B cell (primary cell): ENCODE results near the gene PARD3. TPM values are rescaled to one million over a fixed set of nuclear protein-coding genes. Genes with fewer than 3 reads are reported as not detected.

Source experiments
- ATAC-seq: fragments of 200-7000 bp; cut with Tn5 transposase; one replicate; pipeline ENCODE4 v1.10.0; 2021; ENCODE audit warnings: low read depth, mild to moderate bottlenecking, moderate number of reproducible peaks, moderate library complexity
- CTCF ChIA-PET: fragments of 350-600 bp; sonication (Branson Sonifier 250); formaldehyde crosslinking; loops from one replicate; lab custom pipeline; 2021; ENCODE audit warnings: antibody characterized with exemption, inconsistent platforms; lab: Charles Lee
- POLR2A ChIA-PET: fragments of 350-600 bp; sonication (Branson Sonifier 250); formaldehyde crosslinking; loops from one replicate; lab custom pipeline; 2021; ENCODE audit warnings: antibody characterized with exemption; lab: Charles Lee
- DNase-seq: peaks from one replicate; pipeline ENCODE4 v3.0.0; 2013
- H2AFZ ChIP-seq: 2 replicates; pipeline ENCODE4 v1.6.1; 2012; ENCODE audit warnings: mild to moderate bottlenecking, low read depth, low read length; ENCODE audit not compliant: insufficient read depth, poor library complexity, severe bottlenecking
- H3K27ac ChIP-seq, 2 donors: 1 replicate in 1 of 2; 2 replicates in 1 of 2; pipeline ENCODE4 v1.5.1; 2012 to 2013; ENCODE audit warnings: low read length in 2 of 2, mild to moderate bottlenecking in 2 of 2, moderate library complexity in 1 of 2
- H3K27me3 ChIP-seq, 4 experiments: fragments of 200-600 bp in 1 of 4; sonication (generic) in 1 of 4; replicated peaks in 1 of 4; 1 replicate in 2 of 4; 2 replicates in 2 of 4; pipeline versions ENCODE4 v1.6.1 to v1.7.0; 2013 to 2016; ENCODE audit warnings: low read length in 3 of 4, mild to moderate bottlenecking in 2 of 4, mixed read lengths in 1 of 4, moderate library complexity in 1 of 4; ENCODE audit not compliant: insufficient read depth in 4 of 4, control insufficient read depth in 3 of 4; ENCODE audit errors: control extremely low read depth in 1 of 4
- H3K36me3 ChIP-seq, 2 experiments: replicated peaks in 1 of 2; 1 replicate in 1 of 2; 2 replicates in 1 of 2; pipeline versions ENCODE4 v1.6.1 to v1.7.1; 2013; ENCODE audit warnings: low read length in 1 of 2; ENCODE audit not compliant: insufficient read depth in 2 of 2, control insufficient read depth in 1 of 2; ENCODE audit errors: control extremely low read depth in 1 of 2, extremely low read depth in 1 of 2
- H3K4me1 ChIP-seq, 2 donors: fragments of 200-600 bp in 1 of 2; sonication (generic) in 1 of 2; 1 replicate in 1 of 2; 2 replicates in 1 of 2; pipeline versions ENCODE4 v1.5.1 to v1.6.1; 2013 to 2017; ENCODE audit warnings: low read length in 2 of 2; ENCODE audit not compliant: control insufficient read depth in 2 of 2, insufficient read depth in 2 of 2
- H3K4me2 ChIP-seq: replicated peaks from 2 replicates; pipeline ENCODE3; 2012; ENCODE audit warnings: mild to moderate bottlenecking, low read depth, low read length; ENCODE audit not compliant: poor library complexity, severe bottlenecking
- H3K4me3 ChIP-seq, 5 experiments: fragments of 200-600 bp in 1 of 5; sonication (generic) in 1 of 5; 1 replicate in 3 of 5; 2 replicates in 2 of 5; pipeline versions ENCODE4 v1.5.1 to v1.7.0; 2011 to 2016; ENCODE audit warnings: low read length in 4 of 5, mild to moderate bottlenecking in 4 of 5, low read depth in 2 of 5, control low read depth in 1 of 5, moderate library complexity in 1 of 5; ENCODE audit not compliant: insufficient read depth in 1 of 5; ENCODE audit errors: control extremely low read depth in 1 of 5, extremely low read depth in 1 of 5
- H3K79me2 ChIP-seq: fragments of 200-600 bp; sonication (generic); one replicate; pipeline ENCODE4 v1.6.0; 2016; ENCODE audit warnings: low read length; ENCODE audit not compliant: control insufficient read depth, insufficient read depth
- H3K9ac ChIP-seq: fragments of 200-600 bp; sonication (generic); 2 replicates; pipeline ENCODE4 v1.6.1; 2017; ENCODE audit warnings: mild to moderate bottlenecking, low read length, moderate library complexity
- H3K9me3 ChIP-seq, 3 donors: one replicate each; pipeline versions ENCODE4 v1.6.1 to v1.7.1; 2013; ENCODE audit warnings: low read length in 2 of 3; ENCODE audit not compliant: control insufficient read depth in 2 of 3, insufficient read depth in 1 of 3; ENCODE audit errors: control extremely low read depth in 1 of 3
- H4K20me1 ChIP-seq: 2 replicates; pipeline ENCODE4 v1.6.0; 2012; ENCODE audit warnings: mild to moderate bottlenecking, low read length; ENCODE audit not compliant: insufficient read depth, control insufficient read depth, poor library complexity, severe bottlenecking
- H3K27ac Mint-ChIP-seq: one replicate; pipeline ENCODE4 v1.8.0; 2021; ENCODE audit warnings: mixed read lengths
- H3K27me3 Mint-ChIP-seq: one replicate; pipeline ENCODE4 v1.8.0; 2021; ENCODE audit warnings: mixed read lengths
- H3K4me1 Mint-ChIP-seq: one replicate; pipeline ENCODE4 v1.8.0; 2021; ENCODE audit warnings: mixed read lengths
- H3K4me3 Mint-ChIP-seq: one replicate; pipeline ENCODE4 v1.8.0; 2021; ENCODE audit warnings: mixed read lengths
- H3K9me3 Mint-ChIP-seq: one replicate; pipeline ENCODE4 v1.8.0; 2022; ENCODE audit warnings: mixed read lengths; ENCODE audit not compliant: insufficient read depth
- EZH2 ChIP-seq: IDR thresholded peaks from 2 replicates; pipeline ENCODE4 v1.6.1; 2012; ENCODE audit warnings: borderline replicate concordance, low read depth, mild to moderate bottlenecking, moderate library complexity, low read length; ENCODE audit not compliant: insufficient read depth, poor library complexity, severe bottlenecking
- WGBS: methylation state at CpG from one replicate; pipeline ENCODE4 v1.1.5; 2013; ENCODE audit warnings: missing lambda C conversion rate; ENCODE audit not compliant: insufficient coverage; 5-methylcytosine and 5-hydroxymethylcytosine counted together
- intact Hi-C: fragments of 100-400 bp; cut with micrococcal nuclease; formaldehyde crosslinking; loops from one replicate; pipeline ENCODE4 v1.10.0; 2022
- polyA plus RNA-seq: library from polyadenylated mRNA; depleted of rRNA; stranded (reverse); fragments of >200 nt; gene quantifications from 2 replicates; pipeline ENCODE4 v1.2.3, GENCODE V29; 2012
- total RNA-seq, 2 donors: library from RNA; stranded (reverse); fragments of 120-200 nt in 1 of 2; gene quantifications; 1 replicate in 1 of 2; 2 replicates in 1 of 2; pipeline versions ENCODE4 v1.2.3 to v1.2.4, GENCODE V29; 2013 to 2022
- TF ChIP-seq, protein P1 (sequence below): fragments of 200-600 bp; IDR thresholded peaks from one replicate; pipeline ENCODE4 v1.8.0; 2022; ENCODE audit warnings: antibody characterized with exemption, mild to moderate bottlenecking

The PARD3 gene
- total and polyA plus RNA-seq, 2 donors (not counting 1 experiment from before 2014, with no cell fraction given): not detected

DNA sequence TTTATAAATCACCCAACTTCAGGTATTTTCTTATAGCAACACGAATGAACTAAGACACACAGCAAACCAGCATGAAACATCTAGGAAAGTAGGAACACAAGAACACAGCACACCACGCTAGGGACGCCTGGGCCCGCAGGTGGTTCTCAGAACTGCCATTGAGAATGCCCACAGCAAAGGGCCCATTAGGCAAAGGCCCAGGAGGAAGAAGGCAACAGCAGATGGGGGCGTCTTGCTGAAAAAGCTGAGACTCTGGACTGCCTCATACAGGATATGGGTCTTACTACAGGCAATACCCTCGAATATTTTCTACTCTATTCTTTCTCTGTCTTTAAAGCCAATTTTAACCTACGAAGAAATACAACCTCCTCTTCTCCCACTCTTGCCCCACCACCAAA lies 77.3 kb downstream of the PARD3 start:
- peaks cover 15% of the 10 kb centered on the region for H3K27me3 Mint-ChIP-seq
- Histone ChIP-seq H2AFZ (no peak overlapping the region), H3K9ac (no peak overlapping the region), H3K4me3 (no peak overlapping the region), H3K4me2 (no peak overlapping the region), H4K20me1 (no peaks in the 10 kb centered on the region), H3K27me3 (peaks cover 0 to 3% (median 0%) of the 10 kb centered on the region in 4 experiments), H3K9me3 (no peaks in the 10 kb centered on the region), H3K4me1 (no peaks in the 10 kb centered on the region), H3K79me2 (no peaks in the 10 kb centered on the region), H3K27ac (no peak overlapping the region), H3K36me3 (no peaks in the 10 kb centered on the region)
- no peak for ATAC-seq
- DNase-seq: no peak
- ChIA-PET CTCF (no interaction called here), POLR2A (no interaction called here)
- H3K4me3 Mint-ChIP-seq: no peak overlapping the region
- H3K9me3 Mint-ChIP-seq: no peaks in the 10 kb centered on the region
- no peak for TF ChIP-seq EZH2
- TF ChIP-seq, protein P1, sequence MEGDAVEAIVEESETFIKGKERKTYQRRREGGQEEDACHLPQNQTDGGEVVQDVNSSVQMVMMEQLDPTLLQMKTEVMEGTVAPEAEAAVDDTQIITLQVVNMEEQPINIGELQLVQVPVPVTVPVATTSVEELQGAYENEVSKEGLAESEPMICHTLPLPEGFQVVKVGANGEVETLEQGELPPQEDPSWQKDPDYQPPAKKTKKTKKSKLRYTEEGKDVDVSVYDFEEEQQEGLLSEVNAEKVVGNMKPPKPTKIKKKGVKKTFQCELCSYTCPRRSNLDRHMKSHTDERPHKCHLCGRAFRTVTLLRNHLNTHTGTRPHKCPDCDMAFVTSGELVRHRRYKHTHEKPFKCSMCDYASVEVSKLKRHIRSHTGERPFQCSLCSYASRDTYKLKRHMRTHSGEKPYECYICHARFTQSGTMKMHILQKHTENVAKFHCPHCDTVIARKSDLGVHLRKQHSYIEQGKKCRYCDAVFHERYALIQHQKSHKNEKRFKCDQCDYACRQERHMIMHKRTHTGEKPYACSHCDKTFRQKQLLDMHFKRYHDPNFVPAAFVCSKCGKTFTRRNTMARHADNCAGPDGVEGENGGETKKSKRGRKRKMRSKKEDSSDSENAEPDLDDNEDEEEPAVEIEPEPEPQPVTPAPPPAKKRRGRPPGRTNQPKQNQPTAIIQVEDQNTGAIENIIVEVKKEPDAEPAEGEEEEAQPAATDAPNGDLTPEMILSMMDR: no peak
- WGBS: 90% methylated on average over 6 of the region's 7 CpGs
- no peaks in the 10 kb centered on the region for H3K4me1 Mint-ChIP-seq
- H3K27ac Mint-ChIP-seq: no peak overlapping the region
- intact Hi-C loops: no loop called here

DNA sequence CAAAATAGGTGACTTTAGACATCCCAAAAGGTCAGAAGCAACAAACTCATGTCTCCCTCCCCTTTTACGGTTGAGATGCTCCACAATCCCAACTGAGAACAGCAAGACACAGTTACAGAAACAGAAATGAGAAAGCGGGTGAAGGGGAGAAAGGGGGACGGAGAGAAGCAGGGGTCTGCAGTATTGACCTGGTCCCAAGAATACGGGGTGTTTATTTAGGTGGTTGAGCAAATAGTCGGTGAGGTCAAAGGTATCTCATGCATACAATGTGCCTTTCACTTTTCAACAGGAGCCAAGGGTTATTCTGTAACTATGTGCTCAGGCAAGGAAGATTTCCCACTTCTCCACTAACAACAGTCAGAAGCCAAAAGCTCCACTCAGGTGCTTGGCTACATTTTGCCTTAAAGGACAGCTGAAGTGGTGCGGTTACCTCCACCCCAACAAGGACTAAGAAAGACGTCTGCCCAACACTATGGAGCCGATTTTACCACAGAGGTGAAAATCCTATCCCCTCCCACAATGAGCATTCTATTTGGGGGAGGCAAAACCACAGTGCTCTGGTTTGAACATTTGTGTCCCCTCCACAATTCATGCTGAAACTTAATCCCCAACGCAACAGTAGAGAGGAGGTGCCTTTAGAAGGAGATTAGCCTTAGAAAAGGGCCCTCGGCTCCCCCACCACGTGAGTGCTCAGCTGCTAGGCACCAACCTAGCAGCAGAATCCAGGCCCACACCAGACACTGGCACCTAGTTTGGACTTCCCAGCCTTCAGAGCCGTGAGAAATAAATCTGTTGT lies 77.9 kb downstream of the PARD3 start:
- H3K9ac ChIP-seq: no peak overlapping the region
- no peak overlapping the region for H3K4me2 ChIP-seq
- ATAC-seq (no peak), DNase-seq (no peak)
- no peaks in the 10 kb centered on the region for H3K4me1 Mint-ChIP-seq
- no peak overlapping the region for H3K4me3 ChIP-seq
- no peak overlapping the region for H3K27ac Mint-ChIP-seq
- peaks cover 15% of the 10 kb centered on the region for H3K27me3 Mint-ChIP-seq
- H3K79me2 ChIP-seq: no peaks in the 10 kb centered on the region
- peaks cover 0 to 3% (median 0%) of the 10 kb centered on the region in 4 experiments for H3K27me3 ChIP-seq
- no peaks in the 10 kb centered on the region for H3K4me1 ChIP-seq
- H4K20me1 ChIP-seq: no peaks in the 10 kb centered on the region
- no peak overlapping the region for H3K4me3 Mint-ChIP-seq
- H3K36me3 ChIP-seq: no peaks in the 10 kb centered on the region
- 91% methylated on average over 4 of the region's 12 CpGs for WGBS
- no peak overlapping the region for H3K27ac ChIP-seq
- no peak overlapping the region for H2AFZ ChIP-seq
- no peak for TF ChIP-seq EZH2
- TF ChIP-seq, protein P1: no peak
- intact Hi-C loops: no loop called here
- H3K9me3 ChIP-seq: no peaks in the 10 kb centered on the region
- H3K9me3 Mint-ChIP-seq: no peaks in the 10 kb centered on the region
- POLR2A ChIA-PET: no interaction called here
- CTCF ChIA-PET: no interaction called here
